Measurements from ENCODE around the gene HSH2D. TPM values are rescaled to one million over a fixed set of nuclear protein-coding genes. Genes with fewer than 3 reads are reported as not detected.
A peak's percentile ranks its signal among the peaks of the same experiment; 100 is the strongest.

HSH2D gene
- total and polyA plus RNA-seq, 2 of the 13 experiments (the other 11 are each of a cell fraction or from before 2014, with no cell fraction given), result 0.69 to 3.2 TPM

- Histone ChIP-seq H3K4me3 (replicated peaks in 1 of 3; ENCODE audit: insufficient read depth in 1 of 3, low read depth in 2 of 3, low read length in 3 of 3) (no peak overlapping the region), H3K27me3 (ENCODE audit: control insufficient read depth in 1 of 2, insufficient read depth in 2 of 2, low read length in 2 of 2) (no peaks in the 10 kb centered on the region), H3K36me3 (replicated peaks in 1 of 2; ENCODE audit: control insufficient read depth in 1 of 2, insufficient read depth in 2 of 2, low read length in 2 of 2) (no peaks in the 10 kb centered on the region; a peak in 1 of 5 replicates), H3K4me1 (ENCODE audit: insufficient read depth, low read length) (peaks cover 10% of the 10 kb centered on the region; the same call in 1 of the 2 replicates), H3K9me3 (ENCODE audit: low read length) (no peaks in the 10 kb centered on the region), H3K79me2 (ENCODE audit: insufficient read depth, low read length) (no peaks in the 10 kb centered on the region), H3K27ac (ENCODE audit: extremely low read length, insufficient read depth, low read length) (no peak overlapping the region), H2AFZ (ENCODE audit: low read length) (no peak overlapping the region), H3K9ac (ENCODE audit: insufficient read depth, low read depth, low read length) (no peak overlapping the region), H4K20me1 (ENCODE audit: insufficient read depth, low read length) (no peaks in the 10 kb centered on the region), H3K4me2 (ENCODE audit: low read depth, low read length) (no peak overlapping the region)
- FAIRE-seq (no peak), ATAC-seq (no peak), DNase-seq (ENCODE audit: low spot score) (no peak)
- intact Hi-C loops (cut with micrococcal nuclease; ENCODE audit: unreplicated experiment) (no loop called here), in situ Hi-C loops (cut with HindIII; ENCODE audit: extremely low pct_ligation_motif_present, low pct_unique_long_range_greater_than_20kb) (loop anchor here (25.0 kb wide), 1 partner anchor 520 kb away; the partner anchor contains the start of gene CYP4F3)
- TF ChIP-seq ZNF772 (CRISPR knock-in tag; IDR thresholded peaks at IDR 0.05) (no peak), ZEB1 (IDR thresholded peaks at IDR 0.05; ENCODE audit: insufficient replicate concordance, low read depth) (no peak), CENPT (CRISPR knock-in tag; IDR thresholded peaks at IDR 0.05; ENCODE audit: low read depth) (no peak), HNF4G (IDR thresholded peaks at IDR 0.05; ENCODE audit: borderline replicate concordance, low read depth, low read length) (no peak), HNF4G (CRISPR knock-in tag; IDR thresholded peaks at IDR 0.05; ENCODE audit: borderline replicate concordance, low read depth) (no peak), MIXL1 (CRISPR knock-in tag; IDR thresholded peaks at IDR 0.05) (no peak)
- ChIA-PET POLR2A (interaction anchor here (0.9 kb wide), 1 partner anchor 13 kb away, joined by 3 read pairs; the partner anchor contains the start of gene HSH2D), CTCF (ENCODE audit: low intra/inter-chr PET ratio, low total read pairs) (no interaction called here)
- BruUV-seq (replicated peaks), result no TSS peak
- WGBS (ENCODE audit: low lambda C conversion rate), result 71% methylated on average over 6 of the region's 6 CpGs
These were observed 13.4 kb downstream of the HSH2D start for GRCh38 chr19:16156904-16157303.

DNA sequence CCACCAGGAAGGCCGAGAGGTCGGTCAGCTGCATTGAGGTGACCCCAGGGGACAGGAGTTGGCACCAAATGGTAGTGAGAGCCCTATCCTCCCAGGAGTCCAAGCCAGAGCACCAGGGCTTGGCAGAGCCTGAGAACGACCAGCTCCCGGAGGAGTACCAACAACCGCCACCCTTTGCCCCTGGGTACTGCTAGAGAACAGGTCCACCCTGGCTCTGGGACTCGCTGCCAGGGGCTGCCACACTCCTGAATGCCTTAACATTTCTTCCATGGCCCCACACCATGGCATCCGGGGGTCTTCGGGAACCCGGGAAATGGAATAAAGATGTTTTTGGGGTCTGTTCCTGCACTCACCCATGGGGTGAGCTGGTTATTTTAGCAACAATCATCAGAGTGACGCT is 14.1 kb downstream of the HSH2D start:
- no peak overlapping the region for H3K9ac ChIP-seq (ENCODE audit: insufficient read depth, low read depth, low read length)
- H4K20me1 ChIP-seq (ENCODE audit: insufficient read depth, low read length), result no peaks in the 10 kb centered on the region
- ATAC-seq (peak; percentile 16; the same call in 1 of the 3 replicates), DNase-seq (ENCODE audit: low spot score) (no peak), FAIRE-seq (no peak)
- no peak overlapping the region for H3K27ac ChIP-seq (ENCODE audit: extremely low read length, insufficient read depth, low read length)
- 80% methylated on average over 6 of the region's 10 CpGs for WGBS (ENCODE audit: low lambda C conversion rate)
- H3K36me3 ChIP-seq (replicated peaks in 1 of 2; ENCODE audit: control insufficient read depth in 1 of 2, insufficient read depth in 2 of 2, low read length in 2 of 2), result no peaks in the 10 kb centered on the region; a peak in 1 of 5 replicates
- no peaks in the 10 kb centered on the region for H3K79me2 ChIP-seq (ENCODE audit: insufficient read depth, low read length)
- no peak overlapping the region for H2AFZ ChIP-seq (ENCODE audit: low read length)
- intact Hi-C loops (cut with micrococcal nuclease; ENCODE audit: unreplicated experiment), result no loop called here
- no peak overlapping the region for H3K4me3 ChIP-seq (replicated peaks in 1 of 3; ENCODE audit: insufficient read depth in 1 of 3, low read depth in 2 of 3, low read length in 3 of 3)
- BruUV-seq (replicated peaks), result no TSS peak
- H3K27me3 ChIP-seq (ENCODE audit: control insufficient read depth in 1 of 2, insufficient read depth in 2 of 2, low read length in 2 of 2), result no peaks in the 10 kb centered on the region
- in situ Hi-C loops (cut with HindIII; ENCODE audit: extremely low pct_ligation_motif_present, low pct_unique_long_range_greater_than_20kb), result loop anchor here (25.0 kb wide), 1 partner anchor 520 kb away; the partner anchor contains the start of gene CYP4F3
- POLR2A ChIA-PET, result interaction anchor here (1.2 kb wide), 1 partner anchor 14 kb away, joined by 3 read pairs; the partner anchor contains the start of gene HSH2D
- CTCF ChIA-PET (ENCODE audit: low intra/inter-chr PET ratio, low total read pairs), result no interaction called here
- H3K4me1 ChIP-seq (ENCODE audit: insufficient read depth, low read length), result peaks cover 10% of the 10 kb centered on the region; the same call in 1 of the 2 replicates
- no peaks in the 10 kb centered on the region for H3K9me3 ChIP-seq (ENCODE audit: low read length)
- no peak overlapping the region for H3K4me2 ChIP-seq (ENCODE audit: low read depth, low read length)
- TF ChIP-seq, protein P1, sequence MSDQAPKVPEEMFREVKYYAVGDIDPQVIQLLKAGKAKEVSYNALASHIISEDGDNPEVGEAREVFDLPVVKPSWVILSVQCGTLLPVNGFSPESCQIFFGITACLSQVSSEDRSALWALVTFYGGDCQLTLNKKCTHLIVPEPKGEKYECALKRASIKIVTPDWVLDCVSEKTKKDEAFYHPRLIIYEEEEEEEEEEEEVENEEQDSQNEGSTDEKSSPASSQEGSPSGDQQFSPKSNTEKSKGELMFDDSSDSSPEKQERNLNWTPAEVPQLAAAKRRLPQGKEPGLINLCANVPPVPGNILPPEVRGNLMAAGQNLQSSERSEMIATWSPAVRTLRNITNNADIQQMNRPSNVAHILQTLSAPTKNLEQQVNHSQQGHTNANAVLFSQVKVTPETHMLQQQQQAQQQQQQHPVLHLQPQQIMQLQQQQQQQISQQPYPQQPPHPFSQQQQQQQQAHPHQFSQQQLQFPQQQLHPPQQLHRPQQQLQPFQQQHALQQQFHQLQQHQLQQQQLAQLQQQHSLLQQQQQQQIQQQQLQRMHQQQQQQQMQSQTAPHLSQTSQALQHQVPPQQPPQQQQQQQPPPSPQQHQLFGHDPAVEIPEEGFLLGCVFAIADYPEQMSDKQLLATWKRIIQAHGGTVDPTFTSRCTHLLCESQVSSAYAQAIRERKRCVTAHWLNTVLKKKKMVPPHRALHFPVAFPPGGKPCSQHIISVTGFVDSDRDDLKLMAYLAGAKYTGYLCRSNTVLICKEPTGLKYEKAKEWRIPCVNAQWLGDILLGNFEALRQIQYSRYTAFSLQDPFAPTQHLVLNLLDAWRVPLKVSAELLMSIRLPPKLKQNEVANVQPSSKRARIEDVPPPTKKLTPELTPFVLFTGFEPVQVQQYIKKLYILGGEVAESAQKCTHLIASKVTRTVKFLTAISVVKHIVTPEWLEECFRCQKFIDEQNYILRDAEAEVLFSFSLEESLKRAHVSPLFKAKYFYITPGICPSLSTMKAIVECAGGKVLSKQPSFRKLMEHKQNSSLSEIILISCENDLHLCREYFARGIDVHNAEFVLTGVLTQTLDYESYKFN (CRISPR knock-in tag; conservative IDR thresholded peaks at IDR 0.05), result no peak
- TF ChIP-seq ARID2 (CRISPR knock-in tag; IDR thresholded peaks at IDR 0.05; ENCODE audit: borderline replicate concordance), result no peak
- no peak for TF ChIP-seq KDM3A (CRISPR knock-in tag; IDR thresholded peaks at IDR 0.05; ENCODE audit: low read depth)
- no peak for TF ChIP-seq KMT2A (CRISPR knock-in tag; IDR thresholded peaks at IDR 0.05)
- no peak for TF ChIP-seq SATB2 (CRISPR knock-in tag; IDR thresholded peaks at IDR 0.05)
- no peak for TF ChIP-seq ZNF512B (CRISPR knock-in tag; IDR thresholded peaks at IDR 0.05; ENCODE audit: borderline replicate concordance)
- TF ChIP-seq FOSL2 (CRISPR knock-in tag; IDR thresholded peaks at IDR 0.05), result no peak
- no peak for TF ChIP-seq ZNF143 (CRISPR knock-in tag; IDR thresholded peaks at IDR 0.05)
